WI38 (cell line): ENCODE results near the gene CNTN5.

ENCODE experiments used
- H3K4me3 ChIP-seq: 2 replicates; pipeline ENCODE4 v1.5.1; 2011; ENCODE audit warnings: low read depth, mild to moderate bottlenecking, control low read depth, low read length
- TF ChIP-seq, protein P1 (sequence below): IDR thresholded peaks from 2 replicates; pipeline ENCODE4 v1.5.1; 2012; ENCODE audit warnings: low read depth, mild to moderate bottlenecking, control low read depth, low read length

Gene CNTN5

DNA sequence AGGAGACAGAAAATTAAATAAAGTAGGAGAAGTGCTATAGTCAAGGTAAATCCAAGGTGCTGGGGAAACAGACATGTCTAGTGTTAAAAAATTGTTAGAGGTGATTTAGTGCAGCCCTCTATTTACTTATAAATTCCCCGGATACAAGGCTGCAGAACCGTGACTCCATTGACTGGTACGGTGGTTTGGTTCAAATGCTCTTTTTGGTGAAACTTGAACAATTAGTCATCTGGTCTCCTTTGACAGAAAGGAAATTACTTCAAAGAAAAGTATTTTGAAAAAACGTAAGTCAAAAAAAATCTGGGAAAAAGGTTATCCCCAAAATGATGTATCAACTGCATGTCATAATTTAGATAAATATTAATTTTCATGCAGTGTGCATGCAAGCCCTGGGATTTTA lies 399.2 kb downstream of the CNTN5 start:
- H3K4me3 ChIP-seq, result no peak overlapping the region
- TF ChIP-seq, protein P1, sequence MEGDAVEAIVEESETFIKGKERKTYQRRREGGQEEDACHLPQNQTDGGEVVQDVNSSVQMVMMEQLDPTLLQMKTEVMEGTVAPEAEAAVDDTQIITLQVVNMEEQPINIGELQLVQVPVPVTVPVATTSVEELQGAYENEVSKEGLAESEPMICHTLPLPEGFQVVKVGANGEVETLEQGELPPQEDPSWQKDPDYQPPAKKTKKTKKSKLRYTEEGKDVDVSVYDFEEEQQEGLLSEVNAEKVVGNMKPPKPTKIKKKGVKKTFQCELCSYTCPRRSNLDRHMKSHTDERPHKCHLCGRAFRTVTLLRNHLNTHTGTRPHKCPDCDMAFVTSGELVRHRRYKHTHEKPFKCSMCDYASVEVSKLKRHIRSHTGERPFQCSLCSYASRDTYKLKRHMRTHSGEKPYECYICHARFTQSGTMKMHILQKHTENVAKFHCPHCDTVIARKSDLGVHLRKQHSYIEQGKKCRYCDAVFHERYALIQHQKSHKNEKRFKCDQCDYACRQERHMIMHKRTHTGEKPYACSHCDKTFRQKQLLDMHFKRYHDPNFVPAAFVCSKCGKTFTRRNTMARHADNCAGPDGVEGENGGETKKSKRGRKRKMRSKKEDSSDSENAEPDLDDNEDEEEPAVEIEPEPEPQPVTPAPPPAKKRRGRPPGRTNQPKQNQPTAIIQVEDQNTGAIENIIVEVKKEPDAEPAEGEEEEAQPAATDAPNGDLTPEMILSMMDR, result no peak

DNA sequence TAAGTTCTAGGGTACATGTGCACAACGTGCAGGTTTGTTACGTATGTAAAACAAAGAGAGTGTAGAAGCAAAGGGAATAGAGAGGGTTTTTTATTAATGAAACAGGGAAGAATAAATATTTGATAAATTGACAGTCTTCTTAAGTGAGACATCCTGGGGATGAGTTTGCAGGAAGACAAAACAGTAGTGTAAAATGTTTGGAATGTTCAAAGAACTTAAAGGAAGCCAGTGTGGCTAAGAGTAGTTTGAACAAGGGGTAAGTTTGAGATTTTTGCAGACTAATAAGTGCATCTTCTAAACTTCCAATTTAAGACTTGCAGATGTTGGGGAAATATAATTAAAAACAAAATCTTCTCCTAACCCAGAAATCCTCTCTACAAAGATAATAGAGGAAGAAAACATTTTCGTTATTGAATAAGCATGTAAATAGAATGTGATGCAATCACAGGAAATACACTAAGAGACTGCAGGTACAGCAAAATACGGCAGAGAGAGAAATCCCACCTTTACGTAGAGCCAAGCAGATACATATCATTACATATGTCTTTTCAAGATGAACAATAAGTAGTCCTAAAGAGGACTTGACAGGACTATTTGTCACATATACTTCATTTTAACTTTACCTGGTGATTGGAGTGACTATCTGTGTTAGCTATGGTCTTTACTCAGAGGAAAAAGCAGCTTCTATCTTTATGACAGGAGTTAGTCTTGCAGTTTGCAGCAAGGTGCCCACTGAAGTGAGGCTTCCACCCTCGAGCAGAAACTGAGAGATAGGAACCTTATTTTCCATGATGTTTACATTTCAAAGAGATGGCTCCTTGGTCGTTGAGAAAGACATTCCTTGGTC lies 402.1 kb downstream of the CNTN5 start:
- TF ChIP-seq, protein P1, result no peak
- H3K4me3 ChIP-seq, result no peak overlapping the region

DNA sequence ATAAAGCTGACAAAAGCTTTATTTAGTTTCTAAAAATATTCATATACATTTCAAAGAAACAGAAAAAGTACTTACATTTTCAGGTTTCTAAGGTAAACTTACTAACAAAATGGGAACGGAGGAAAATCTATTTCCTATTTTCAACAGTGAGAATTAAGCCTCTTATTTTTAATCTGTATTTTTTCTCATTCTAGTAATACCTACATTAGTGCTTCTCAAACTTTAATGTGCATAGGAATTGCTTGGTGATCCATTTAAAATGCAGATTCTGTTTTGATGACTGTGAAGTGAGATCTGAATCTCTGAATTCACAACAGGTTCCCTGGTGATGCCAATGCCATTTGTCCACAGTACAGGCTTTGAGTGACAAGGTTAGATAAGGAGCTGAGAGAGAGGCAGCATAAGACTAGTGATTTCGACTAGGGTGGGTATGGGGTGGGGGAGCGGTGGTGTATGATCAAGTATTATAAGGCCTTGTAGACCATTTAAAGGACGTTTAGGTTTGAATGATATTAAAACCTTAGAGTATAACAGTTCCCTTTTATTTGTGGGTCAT lies 402.8 kb downstream of the CNTN5 start:
- H3K4me3 ChIP-seq, result no peak overlapping the region

DNA sequence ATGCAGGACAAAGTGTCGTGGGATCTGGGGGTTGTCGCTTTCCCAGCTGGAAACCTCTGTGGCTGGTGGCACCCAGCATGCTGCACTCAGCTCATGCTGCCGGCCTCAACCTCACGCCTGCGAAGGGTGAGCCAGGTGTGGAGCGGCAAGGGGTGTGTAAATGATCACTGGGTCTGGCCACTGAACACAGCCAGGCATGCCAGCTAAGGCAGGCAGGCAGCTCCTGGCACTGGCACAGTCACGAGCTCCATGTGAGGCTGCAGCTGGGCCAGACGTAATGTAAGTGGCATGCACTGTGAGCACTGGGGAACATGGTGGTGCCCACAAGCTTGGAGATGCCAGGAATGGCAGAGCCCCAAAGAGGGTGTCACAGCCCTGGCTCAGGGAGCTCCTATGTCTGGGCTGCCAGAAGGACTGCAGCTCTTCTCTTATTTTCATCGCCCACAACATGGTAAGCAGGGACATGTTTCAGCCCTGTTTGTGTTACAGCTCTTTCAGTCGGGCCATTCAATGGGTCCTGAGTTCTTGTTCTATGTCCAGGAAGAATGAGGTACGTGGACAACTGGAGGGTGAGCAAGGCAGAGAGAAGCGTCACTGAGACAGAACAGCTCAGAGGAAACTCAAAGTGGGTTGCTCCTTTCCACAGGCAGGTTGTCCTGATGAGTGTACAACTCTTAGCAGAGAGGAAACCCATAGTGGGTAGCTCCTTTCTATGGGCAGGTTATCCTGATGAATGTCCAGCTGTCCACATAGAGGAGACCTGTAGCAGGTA lies 403.8 kb downstream of the CNTN5 start:
- H3K4me3 ChIP-seq, result no peak overlapping the region
- TF ChIP-seq, protein P1, result no peak

More for the DNA sequence above, 402.8 kb downstream of the CNTN5 start:
- TF ChIP-seq, protein P1, result no peak

DNA sequence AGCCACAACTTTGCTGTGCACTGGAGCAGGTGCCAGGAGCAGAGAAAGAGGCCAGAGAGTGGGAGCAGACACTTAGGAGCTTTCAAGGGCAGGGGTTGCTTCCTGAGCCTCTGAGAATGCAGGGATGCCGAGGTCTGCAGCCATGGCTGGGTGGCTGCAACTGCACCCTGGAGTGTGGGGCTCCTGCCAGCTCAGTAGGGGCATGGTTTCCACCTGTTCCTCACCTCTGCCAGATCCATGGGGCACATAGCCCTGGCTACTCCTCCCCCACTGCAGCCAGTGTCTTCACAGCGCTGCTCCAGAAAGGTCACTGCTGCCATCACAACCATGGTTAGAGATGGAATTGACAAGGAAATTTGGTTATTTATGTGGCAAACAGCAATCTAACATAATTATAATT lies 404.8 kb downstream of the CNTN5 start:
- TF ChIP-seq, protein P1, result no peak
- H3K4me3 ChIP-seq, result no peak overlapping the region

DNA sequence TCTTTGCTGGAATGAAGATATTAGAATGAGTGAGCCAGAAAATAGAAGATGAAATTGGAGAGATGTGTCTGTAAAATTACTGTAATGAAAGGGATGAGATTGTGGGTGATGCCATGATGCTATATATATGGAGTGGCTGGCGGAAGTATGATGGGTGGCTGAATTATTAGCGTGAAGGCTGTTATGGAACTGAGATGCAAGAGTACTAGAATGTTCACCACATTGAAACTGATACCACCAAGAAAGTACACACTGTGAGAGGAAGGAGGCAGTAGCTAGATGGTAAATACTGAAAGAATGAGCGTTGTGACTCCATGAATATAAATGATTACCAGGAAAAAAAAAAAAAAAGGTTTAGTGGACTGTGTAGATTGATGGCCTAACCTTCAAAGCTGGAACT lies 411.9 kb downstream of the CNTN5 start:
- TF ChIP-seq, protein P1, result no peak
- no peak overlapping the region for H3K4me3 ChIP-seq

DNA sequence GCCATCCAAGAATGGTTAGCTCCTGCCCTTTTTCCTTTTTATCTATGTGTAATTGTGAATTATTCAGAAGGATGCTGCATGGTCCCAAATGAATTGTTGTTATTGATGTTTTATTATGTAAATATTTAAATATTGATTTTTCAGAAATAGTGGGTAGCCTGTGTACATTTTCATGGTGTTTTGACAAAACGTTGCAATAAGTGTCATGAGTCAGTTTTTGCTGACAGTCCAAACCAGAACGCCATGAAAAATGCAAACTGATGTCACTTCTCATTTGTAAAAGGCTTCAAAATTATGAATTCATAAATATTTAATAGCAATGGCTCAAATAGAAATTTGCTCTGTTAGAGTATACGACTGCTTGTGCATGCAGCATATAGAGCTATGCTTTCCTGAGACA lies 422.5 kb downstream of the CNTN5 start:
- no peak overlapping the region for H3K4me3 ChIP-seq
- TF ChIP-seq, protein P1, result no peak
